ENCODE data around the gene EEF1G. TPM values are rescaled to one million over a fixed set of nuclear protein-coding genes. Genes with fewer than 3 reads are reported as not detected.

Gene EEF1G
- total and polyA plus RNA-seq, 2 of the 13 experiments (the other 11 are each of a cell fraction or from before 2014, with no cell fraction given) = 1,787 to 2,144 TPM

DNA sequence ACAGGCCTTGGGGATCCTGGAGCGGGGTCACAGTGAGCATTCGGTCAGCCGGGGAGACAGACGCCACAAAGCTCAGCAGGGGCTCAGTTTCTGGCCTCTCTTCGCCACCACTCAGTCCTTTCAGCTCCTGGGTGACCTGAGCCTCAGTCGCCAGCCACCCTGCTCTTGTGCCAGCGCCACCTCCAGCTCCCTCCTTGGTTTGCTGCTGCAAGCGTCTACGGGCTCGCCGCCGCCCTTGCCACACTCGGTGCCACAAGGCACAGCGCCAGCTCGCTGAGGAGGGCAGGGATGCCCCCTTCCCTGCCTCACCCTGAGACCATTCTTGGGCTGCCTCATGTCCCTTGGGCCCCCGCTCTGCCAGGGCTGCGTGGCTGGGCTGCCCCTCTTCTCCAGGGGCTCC is 1.5 kb upstream of the EEF1G start:
- Histone ChIP-seq H3K27me3 (ENCODE audit: control insufficient read depth in 1 of 2, insufficient read depth in 2 of 2, low read length in 2 of 2) (no peaks in the 10 kb centered on the region; a peak in 1 of 5 replicates), H3K4me1 (ENCODE audit: insufficient read depth, low read length) (peaks cover 50% of the 10 kb centered on the region), H2AFZ (ENCODE audit: low read length) (no peak overlapping the region), H3K9ac (ENCODE audit: insufficient read depth, low read depth, low read length) (peak overlapping the region; percentile 98), H3K36me3 (replicated peaks in 1 of 2; ENCODE audit: control insufficient read depth in 1 of 2, insufficient read depth in 2 of 2, low read length in 2 of 2) (peaks cover 15 to 52% of the 10 kb centered on the region in 2 experiments), H3K4me2 (ENCODE audit: low read depth, low read length) (peak overlapping the region; percentile 89), H4K20me1 (ENCODE audit: insufficient read depth, low read length) (peaks cover 8% of the 10 kb centered on the region; the same call in 1 of the 2 replicates), H3K4me3 (replicated peaks in 1 of 3; ENCODE audit: insufficient read depth in 1 of 3, low read depth in 2 of 3, low read length in 3 of 3) (peak overlapping the region; percentile 74 to 83 (median 77)), H3K9me3 (ENCODE audit: low read length) (no peaks in the 10 kb centered on the region), H3K27ac (ENCODE audit: extremely low read length, insufficient read depth, low read length) (peak overlapping the region; percentile 85), H3K79me2 (ENCODE audit: insufficient read depth, low read length) (peaks cover 55% of the 10 kb centered on the region)
- FAIRE-seq (no peak), ATAC-seq (no peak), DNase-seq (ENCODE audit: low spot score) (no peak)
- BruUV-seq (replicated peaks) = no TSS peak
- WGBS (ENCODE audit: low lambda C conversion rate) = 87% methylated on average over 17 of the region's 17 CpGs
- in situ Hi-C loops (cut with HindIII; ENCODE audit: extremely low pct_ligation_motif_present, low pct_unique_long_range_greater_than_20kb) = no loop called here
- intact Hi-C loops (cut with micrococcal nuclease; ENCODE audit: unreplicated experiment) = no loop called here
- CTCF ChIA-PET (ENCODE audit: low intra/inter-chr PET ratio, low total read pairs) = no interaction called here
- POLR2A ChIA-PET = interaction anchor here (1.0 to 5.0 kb wide), 7 partner anchors 16 to 266 kb away, joined by 3 to 160 read pairs (median 13); partner anchors contain the start of genes AHNAK, B3GAT3, C11orf98 and CSKMT
- TF ChIP-seq KDM3A (CRISPR knock-in tag; IDR thresholded peaks at IDR 0.05; ENCODE audit: low read depth) (no peak), IKZF1 (IDR thresholded peaks at IDR 0.05) (no peak), MEIS1 (CRISPR knock-in tag; IDR thresholded peaks at IDR 0.05; ENCODE audit: borderline replicate concordance) (no peak), SCMH1 (CRISPR knock-in tag; IDR thresholded peaks at IDR 0.05; ENCODE audit: borderline replicate concordance) (no peak), JUND (CRISPR knock-in tag; IDR thresholded peaks at IDR 0.05) (no peak), PAWR (CRISPR knock-in tag; IDR thresholded peaks at IDR 0.05; ENCODE audit: borderline replicate concordance) (no peak), NR2C2 (CRISPR knock-in tag; IDR thresholded peaks at IDR 0.05; ENCODE audit: borderline replicate concordance) (no peak), FOXO1 (CRISPR knock-in tag; IDR thresholded peaks at IDR 0.05) (no peak), TRIM24 (CRISPR knock-in tag; IDR thresholded peaks at IDR 0.05) (no peak), LCORL (IDR thresholded peaks at IDR 0.05) (no peak), LCORL (CRISPR knock-in tag; IDR thresholded peaks at IDR 0.05) (no peak), ZNF720 (CRISPR knock-in tag; IDR thresholded peaks at IDR 0.05) (no peak), PCBP2 (optimal IDR thresholded peaks at IDR 0.05; ENCODE audit: low read depth, low read length, poor library complexity, severe bottlenecking) (no peak), POGZ (CRISPR knock-in tag; IDR thresholded peaks at IDR 0.05) (no peak), ZNF33B (CRISPR knock-in tag; IDR thresholded peaks at IDR 0.05) (no peak), MTA1 (CRISPR knock-in tag; IDR thresholded peaks at IDR 0.05; ENCODE audit: borderline replicate concordance) (0 out of 2 replicates have a peak, but pooled peaks have one; percentile 15), AGO1 (IDR thresholded peaks at IDR 0.05; ENCODE audit: low read depth, low read length, poor library complexity, severe bottlenecking) (no peak)
- TF ChIP-seq, protein P1, sequence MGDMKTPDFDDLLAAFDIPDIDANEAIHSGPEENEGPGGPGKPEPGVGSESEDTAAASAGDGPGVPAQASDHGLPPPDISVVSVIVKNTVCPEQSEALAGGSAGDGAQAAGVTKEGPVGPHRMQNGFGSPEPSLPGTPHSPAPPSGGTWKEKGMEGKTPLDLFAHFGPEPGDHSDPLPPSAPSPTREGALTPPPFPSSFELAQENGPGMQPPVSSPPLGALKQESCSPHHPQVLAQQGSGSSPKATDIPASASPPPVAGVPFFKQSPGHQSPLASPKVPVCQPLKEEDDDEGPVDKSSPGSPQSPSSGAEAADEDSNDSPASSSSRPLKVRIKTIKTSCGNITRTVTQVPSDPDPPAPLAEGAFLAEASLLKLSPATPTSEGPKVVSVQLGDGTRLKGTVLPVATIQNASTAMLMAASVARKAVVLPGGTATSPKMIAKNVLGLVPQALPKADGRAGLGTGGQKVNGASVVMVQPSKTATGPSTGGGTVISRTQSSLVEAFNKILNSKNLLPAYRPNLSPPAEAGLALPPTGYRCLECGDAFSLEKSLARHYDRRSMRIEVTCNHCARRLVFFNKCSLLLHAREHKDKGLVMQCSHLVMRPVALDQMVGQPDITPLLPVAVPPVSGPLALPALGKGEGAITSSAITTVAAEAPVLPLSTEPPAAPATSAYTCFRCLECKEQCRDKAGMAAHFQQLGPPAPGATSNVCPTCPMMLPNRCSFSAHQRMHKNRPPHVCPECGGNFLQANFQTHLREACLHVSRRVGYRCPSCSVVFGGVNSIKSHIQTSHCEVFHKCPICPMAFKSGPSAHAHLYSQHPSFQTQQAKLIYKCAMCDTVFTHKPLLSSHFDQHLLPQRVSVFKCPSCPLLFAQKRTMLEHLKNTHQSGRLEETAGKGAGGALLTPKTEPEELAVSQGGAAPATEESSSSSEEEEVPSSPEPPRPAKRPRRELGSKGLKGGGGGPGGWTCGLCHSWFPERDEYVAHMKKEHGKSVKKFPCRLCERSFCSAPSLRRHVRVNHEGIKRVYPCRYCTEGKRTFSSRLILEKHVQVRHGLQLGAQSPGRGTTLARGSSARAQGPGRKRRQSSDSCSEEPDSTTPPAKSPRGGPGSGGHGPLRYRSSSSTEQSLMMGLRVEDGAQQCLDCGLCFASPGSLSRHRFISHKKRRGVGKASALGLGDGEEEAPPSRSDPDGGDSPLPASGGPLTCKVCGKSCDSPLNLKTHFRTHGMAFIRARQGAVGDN (CRISPR knock-in tag; IDR thresholded peaks at IDR 0.05) = 0 out of 2 replicates have a peak, but pooled peaks have one; percentile 29
- TF ChIP-seq, protein P2, sequence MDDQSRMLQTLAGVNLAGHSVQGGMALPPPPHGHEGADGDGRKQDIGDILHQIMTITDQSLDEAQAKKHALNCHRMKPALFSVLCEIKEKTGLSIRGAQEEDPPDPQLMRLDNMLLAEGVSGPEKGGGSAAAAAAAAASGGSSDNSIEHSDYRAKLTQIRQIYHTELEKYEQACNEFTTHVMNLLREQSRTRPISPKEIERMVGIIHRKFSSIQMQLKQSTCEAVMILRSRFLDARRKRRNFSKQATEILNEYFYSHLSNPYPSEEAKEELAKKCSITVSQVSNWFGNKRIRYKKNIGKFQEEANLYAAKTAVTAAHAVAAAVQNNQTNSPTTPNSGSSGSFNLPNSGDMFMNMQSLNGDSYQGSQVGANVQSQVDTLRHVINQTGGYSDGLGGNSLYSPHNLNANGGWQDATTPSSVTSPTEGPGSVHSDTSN (CRISPR knock-in tag; IDR thresholded peaks at IDR 0.05; ENCODE audit: borderline replicate concordance) = no peak
- TF ChIP-seq, protein P3, sequence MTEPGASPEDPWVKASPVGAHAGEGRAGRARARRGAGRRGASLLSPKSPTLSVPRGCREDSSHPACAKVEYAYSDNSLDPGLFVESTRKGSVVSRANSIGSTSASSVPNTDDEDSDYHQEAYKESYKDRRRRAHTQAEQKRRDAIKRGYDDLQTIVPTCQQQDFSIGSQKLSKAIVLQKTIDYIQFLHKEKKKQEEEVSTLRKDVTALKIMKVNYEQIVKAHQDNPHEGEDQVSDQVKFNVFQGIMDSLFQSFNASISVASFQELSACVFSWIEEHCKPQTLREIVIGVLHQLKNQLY (CRISPR knock-in tag; IDR thresholded peaks at IDR 0.05) = no peak

All from HepG2 (cell line).